ENCODE data around the gene VEZF1.

GRCh38 chr17:57925361-57925990, 62.6 kb downstream of the VEZF1 start:
- no peak for TF ChIP-seq CTCF (IDR thresholded peaks at IDR 0.05)
- TF ChIP-seq POLR2AphosphoS5 (IDR thresholded peaks at IDR 0.05), result no peak
- no peak for TF ChIP-seq POLR2A (IDR thresholded peaks at IDR 0.05)
- no peak for TF ChIP-seq EP300 (IDR thresholded peaks at IDR 0.05)
